Peyer's patch (tissue), 4 donors: ENCODE data around the gene ERP27. TPM values are rescaled to one million over a fixed set of nuclear protein-coding genes. Genes with fewer than 3 reads are reported as not detected.

Experiments
- DNase-seq, 3 donors: peaks; one replicate each; pipeline ENCODE4 v3.0.0-alpha.2; 2017 to 2019
- H3K27ac ChIP-seq, 4 donors: fragments of 200-600 bp; sonication (generic); one replicate each; pipeline ENCODE4 v1.5.1; 2016 to 2019
- H3K27me3 ChIP-seq, 2 donors: fragments of 200-600 bp; sonication (generic); one replicate each; pipeline ENCODE4 v1.5.1; 2019
- H3K36me3 ChIP-seq, 3 donors: fragments of 200-600 bp; sonication (generic); one replicate each; pipeline ENCODE4 v1.5.1; 2016 to 2019
- H3K4me1 ChIP-seq, 4 donors: fragments of 200-600 bp; sonication (generic); one replicate each; pipeline ENCODE4 v1.5.1; 2016 to 2019
- H3K4me3 ChIP-seq, 4 donors: fragments of 200-600 bp; sonication (generic); 1 replicate in 3 of 4; 2 replicates in 1 of 4; pipeline ENCODE4 v1.5.1; 2016 to 2019; ENCODE audit warnings: mild to moderate bottlenecking in 1 of 4
- H3K9me3 ChIP-seq, 4 donors: fragments of 200-600 bp; sonication (generic); one replicate each; pipeline ENCODE4 v1.5.1; 2016 to 2019; ENCODE audit warnings: mild to moderate bottlenecking in 1 of 4
- POLR2A ChIP-seq, 2 donors: fragments of 450-650 bp; IDR thresholded peaks; one replicate each; pipeline ENCODE4 v1.5.1; 2017; ENCODE audit warnings: antibody characterized with exemption in 2 of 2, mild to moderate bottlenecking in 2 of 2, moderate library complexity in 2 of 2
- total RNA-seq, 4 donors: library from RNA; depleted of rRNA; stranded (reverse); fragments of >200 nt; gene quantifications; one replicate each; pipeline ENCODE4 v1.1.0, GENCODE V29; 2016
- TF ChIP-seq, protein P1 (sequence below), 6 experiments: fragments of 450-650 bp in 4 of 6; fragments of 200-600 bp in 2 of 6; sonication (generic) in 1 of 6; IDR thresholded peaks; one replicate each; pipeline ENCODE4 v1.5.1; 2017 to 2019; ENCODE audit warnings: antibody characterized with exemption in 6 of 6, mild to moderate bottlenecking in 3 of 6, moderate library complexity in 1 of 6

ERP27 gene
- total RNA-seq, 4 donors from 2014 or later = 0.94 to 2.5 (median 1.2) TPM; not detected in 1

GRCh38 chr12:14962797-14963196 is 24.5 kb upstream of the ERP27 start:
- Histone ChIP-seq H3K4me1 (no peaks in the 10 kb centered on the region), H3K36me3 (no peaks in the 10 kb centered on the region), H3K9me3 (no peaks in the 10 kb centered on the region), H3K27ac (peak overlapping the region; percentile 65 to 90 (median 80)), H3K27me3 (no peaks in the 10 kb centered on the region), H3K4me3 (no peak overlapping the region)
- DNase-seq = no peak
- TF ChIP-seq, protein P1, sequence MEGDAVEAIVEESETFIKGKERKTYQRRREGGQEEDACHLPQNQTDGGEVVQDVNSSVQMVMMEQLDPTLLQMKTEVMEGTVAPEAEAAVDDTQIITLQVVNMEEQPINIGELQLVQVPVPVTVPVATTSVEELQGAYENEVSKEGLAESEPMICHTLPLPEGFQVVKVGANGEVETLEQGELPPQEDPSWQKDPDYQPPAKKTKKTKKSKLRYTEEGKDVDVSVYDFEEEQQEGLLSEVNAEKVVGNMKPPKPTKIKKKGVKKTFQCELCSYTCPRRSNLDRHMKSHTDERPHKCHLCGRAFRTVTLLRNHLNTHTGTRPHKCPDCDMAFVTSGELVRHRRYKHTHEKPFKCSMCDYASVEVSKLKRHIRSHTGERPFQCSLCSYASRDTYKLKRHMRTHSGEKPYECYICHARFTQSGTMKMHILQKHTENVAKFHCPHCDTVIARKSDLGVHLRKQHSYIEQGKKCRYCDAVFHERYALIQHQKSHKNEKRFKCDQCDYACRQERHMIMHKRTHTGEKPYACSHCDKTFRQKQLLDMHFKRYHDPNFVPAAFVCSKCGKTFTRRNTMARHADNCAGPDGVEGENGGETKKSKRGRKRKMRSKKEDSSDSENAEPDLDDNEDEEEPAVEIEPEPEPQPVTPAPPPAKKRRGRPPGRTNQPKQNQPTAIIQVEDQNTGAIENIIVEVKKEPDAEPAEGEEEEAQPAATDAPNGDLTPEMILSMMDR (IDR thresholded peaks at IDR 0.05) = no peak
- no peak for TF ChIP-seq POLR2A (IDR thresholded peaks at IDR 0.05)

GRCh38 chr12:14962153-14962539 is 23.8 kb upstream of the ERP27 start:
- DNase-seq = no peak
- no peak for TF ChIP-seq POLR2A (IDR thresholded peaks at IDR 0.05)
- TF ChIP-seq, protein P1 (IDR thresholded peaks at IDR 0.05) = no peak

GRCh38 chr12:14961466-14962152 is 23.3 kb upstream of the ERP27 start, which contains the start of gene ARHGDIB:
Gene ARHGDIB (minus strand): TSS chr12:14961601. CDS start chr12:14950712, 10,889 bp downstream.
- peaks cover 0 to 7% (median 0%) of the 10 kb centered on the region in 4 donors for H3K4me1 ChIP-seq
- DNase-seq = peak in 2 of 3 donors; percentile 85 to 90
- TF ChIP-seq, protein P1 (IDR thresholded peaks at IDR 0.05) = no peak
- TF ChIP-seq POLR2A (IDR thresholded peaks at IDR 0.05) = peak; percentile 39 to 52
- H3K9me3 ChIP-seq = no peaks in the 10 kb centered on the region
- H3K27ac ChIP-seq = peak within 1 kb of the TSS; percentile 78 to 90 (median 80)
- H3K27me3 ChIP-seq = no peaks in the 10 kb centered on the region
- peak within 1 kb of the TSS; percentile 44 to 55 (median 50) for H3K4me3 ChIP-seq
- H3K36me3 ChIP-seq = no peaks in the 10 kb centered on the region

More at GRCh38 chr12:14962153-14962539, 23.8 kb upstream of the ERP27 start:
- Histone ChIP-seq H3K4me3 (peak overlapping the region; percentile 22 to 55 (median 46)), H3K4me1 (peaks cover 0 to 2% (median 0%) of the 10 kb centered on the region in 4 donors), H3K36me3 (no peaks in the 10 kb centered on the region), H3K27ac (peak overlapping the region; percentile 78 to 90 (median 80)), H3K27me3 (no peaks in the 10 kb centered on the region), H3K9me3 (no peaks in the 10 kb centered on the region)

DNA sequence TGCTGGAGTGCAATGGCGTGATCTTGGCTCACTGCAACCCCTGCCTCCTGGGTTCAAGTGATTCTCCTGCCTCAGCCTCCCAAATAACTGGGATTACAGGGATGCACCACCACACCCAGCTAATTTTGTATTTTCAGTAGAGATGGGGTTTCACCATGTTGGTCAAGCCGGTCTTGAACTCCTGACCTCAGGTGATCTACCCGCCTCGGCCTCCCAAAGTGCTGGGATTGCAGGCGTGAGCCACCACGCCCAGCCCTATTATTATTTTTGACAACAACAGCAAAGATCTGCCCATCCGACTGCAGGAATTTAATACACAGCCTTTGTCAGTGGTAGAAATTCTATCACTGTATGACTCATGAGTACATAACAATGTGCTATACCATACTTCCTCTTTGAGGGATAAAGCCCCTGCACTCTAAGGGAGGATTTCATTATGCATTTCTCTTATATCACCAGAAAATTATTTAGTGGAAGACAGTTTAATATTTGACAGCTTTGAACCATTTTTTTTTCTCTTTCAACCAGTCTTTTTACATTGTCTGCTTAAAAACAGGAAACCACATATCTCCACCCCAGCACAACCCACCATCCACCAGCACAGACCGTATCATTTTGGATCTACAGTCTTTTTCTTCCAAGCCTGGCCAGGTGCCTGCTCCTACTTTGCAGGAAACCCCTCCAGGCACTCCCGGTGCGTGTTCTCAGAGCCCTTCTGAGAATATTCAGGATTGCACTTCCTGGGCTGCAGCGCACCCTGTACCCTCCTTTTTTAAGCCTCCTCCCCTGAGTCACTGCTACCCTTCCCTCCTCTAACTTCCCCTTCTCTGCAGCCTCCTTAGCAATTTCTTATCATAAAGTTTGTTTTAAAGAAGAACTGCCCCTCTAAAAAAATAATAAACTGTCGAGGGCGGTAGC is 22.5 kb upstream of the ERP27 start:
- Histone ChIP-seq H3K4me1 (peaks cover 0 to 11% (median 3%) of the 10 kb centered on the region in 4 donors), H3K4me3 (peak overlapping the region; percentile 44 to 55 (median 50)), H3K27ac (peak overlapping the region; percentile 78 to 90 (median 80)), H3K27me3 (no peaks in the 10 kb centered on the region), H3K9me3 (no peaks in the 10 kb centered on the region), H3K36me3 (no peaks in the 10 kb centered on the region)
- TF ChIP-seq POLR2A (IDR thresholded peaks at IDR 0.05) = no peak
- TF ChIP-seq, protein P1 (IDR thresholded peaks at IDR 0.05) = no peak
- peak in 2 of 3 donors; percentile 56 to 72 for DNase-seq

GRCh38 chr12:14959916-14960496 is 21.7 kb upstream of the ERP27 start:
- no peak for DNase-seq
- H3K36me3 ChIP-seq = no peaks in the 10 kb centered on the region
- TF ChIP-seq, protein P1 (IDR thresholded peaks at IDR 0.05) = no peak
- TF ChIP-seq POLR2A (IDR thresholded peaks at IDR 0.05) = no peak
- no peaks in the 10 kb centered on the region for H3K27me3 ChIP-seq
- H3K4me1 ChIP-seq = peaks cover 0 to 11% (median 3%) of the 10 kb centered on the region in 4 donors
- no peaks in the 10 kb centered on the region for H3K9me3 ChIP-seq
- H3K4me3 ChIP-seq = peak overlapping the region; percentile 44 to 55 (median 50)
- H3K27ac ChIP-seq = peak overlapping the region; percentile 78 to 90 (median 80)
